Ecto neural progenitor cell (in vitro differentiated cells): Measurements from ENCODE around the gene FAM120B.
"Not testable (repeated sequence)": the region's sequence is repeated elsewhere in the genome, so short reads cannot be mapped to it uniquely, and the experiment has no call there.

Source experiments
- DNase-seq: peaks from one replicate; pipeline ENCODE4 v3.0.0-alpha.2; 2018; ENCODE audit warnings: low spot score

FAM120B gene

GRCh38 chr6:170297576-170298330 lies 8.8 kb upstream of the FAM120B start:
- no peak for DNase-seq

- DNase-seq = no peak
These were observed 7.9 kb upstream of the FAM120B start for GRCh38 chr6:170298688-170299087.

- DNase-seq = no peak
These were observed 5.4 kb upstream of the FAM120B start for GRCh38 chr6:170301184-170301583.

- DNase-seq = no peak
These were observed 694 bp upstream of the FAM120B start for GRCh38 chr6:170305805-170306323.

- no peak for DNase-seq
These were observed 555 bp downstream of the FAM120B start for GRCh38 chr6:170307080-170307545.

- no peak for DNase-seq
These were observed 2.2 kb downstream of the FAM120B start for GRCh38 chr6:170308761-170309160.

- DNase-seq = no peak
These were observed 5.1 kb downstream of the FAM120B start for GRCh38 chr6:170311696-170312095.

GRCh38 chr6:170312876-170313275 lies 6.3 kb downstream of the FAM120B start:
- DNase-seq = no peak

GRCh38 chr6:170313716-170314295 lies 7.2 kb downstream of the FAM120B start:
- no peak for DNase-seq

- DNase-seq = no peak
These were observed 8.4 kb downstream of the FAM120B start for GRCh38 chr6:170314983-170315382.

- DNase-seq = no peak
These were observed 9.5 kb downstream of the FAM120B start for GRCh38 chr6:170316071-170316470.

- DNase-seq = no peak
These were observed 10.5 kb downstream of the FAM120B start for GRCh38 chr6:170317076-170317475.

GRCh38 chr6:170317718-170318117 lies 11.2 kb downstream of the FAM120B start:
- DNase-seq = no peak

GRCh38 chr6:170329321-170329720 lies 22.8 kb downstream of the FAM120B start:
- no peak for DNase-seq

GRCh38 chr6:170335199-170335598 lies 28.6 kb downstream of the FAM120B start:
- not testable (repeated sequence) for DNase-seq

GRCh38 chr6:170344631-170345576 lies 38.3 kb downstream of the FAM120B start:
- DNase-seq = no peak

- DNase-seq = no peak
These were observed 39.1 kb downstream of the FAM120B start for GRCh38 chr6:170345662-170346061.

GRCh38 chr6:170346649-170347048 lies 40.1 kb downstream of the FAM120B start:
- no peak for DNase-seq

GRCh38 chr6:170347091-170347490 lies 40.5 kb downstream of the FAM120B start:
- no peak for DNase-seq

GRCh38 chr6:170347975-170348374 lies 41.4 kb downstream of the FAM120B start:
- DNase-seq = no peak

GRCh38 chr6:170351456-170351855 lies 44.9 kb downstream of the FAM120B start:
- DNase-seq = not testable (repeated sequence)

GRCh38 chr6:170355190-170355589 lies 48.6 kb downstream of the FAM120B start:
- not testable (repeated sequence) for DNase-seq
